Measurements from ENCODE around the gene CAPN13. TPM values are rescaled to one million over a fixed set of nuclear protein-coding genes. Genes with fewer than 3 reads are reported as not detected.

The CAPN13 gene
- total RNA-seq, 6 donors from 2014 or later: 9.4 to 46.1 (median 17.5) TPM

DNA sequence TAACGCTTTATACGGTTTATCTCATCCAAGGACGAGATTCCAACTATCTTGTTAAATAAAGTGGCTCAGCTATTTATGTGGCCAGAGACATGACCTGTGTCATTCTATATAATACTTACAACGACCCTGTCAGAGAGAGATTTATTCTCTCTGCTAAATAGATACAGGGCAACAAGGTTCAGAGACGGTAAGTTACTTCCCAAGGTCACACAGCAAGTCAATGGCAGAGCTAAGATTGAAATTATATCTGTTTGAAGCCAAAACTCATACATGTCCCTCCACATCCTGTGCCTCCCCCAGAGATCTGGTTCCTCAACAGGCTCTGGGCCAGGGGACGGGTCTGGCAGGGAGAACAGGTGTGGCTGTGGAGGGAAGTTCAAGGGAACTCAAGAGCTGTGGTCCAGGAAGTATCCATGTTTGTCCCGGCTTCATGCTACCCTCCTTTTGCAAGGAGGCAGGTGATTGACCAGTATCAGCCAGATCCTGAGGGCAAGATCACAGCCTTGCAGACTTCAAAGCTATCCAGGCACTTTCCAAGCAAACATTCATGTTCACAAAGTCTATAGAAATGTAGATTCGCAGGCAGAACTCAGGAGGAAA, 99.8 kb downstream of the CAPN13 start:
- Histone ChIP-seq H3K9me3 (peaks cover 0 to 5% (median 1%) of the 10 kb centered on the region in 4 donors), H3K36me3 (no peaks in the 10 kb centered on the region), H3K27me3 (no peaks in the 10 kb centered on the region), H3K4me3 (no peak overlapping the region), H3K27ac (no peak overlapping the region), H3K4me1 (peaks cover 0 to 7% (median 3%) of the 10 kb centered on the region in 4 donors)
- ATAC-seq (ENCODE audit: low FRiP score in 2 of 2) (no peak), DNase-seq (no peak)
- TF ChIP-seq, protein P1, sequence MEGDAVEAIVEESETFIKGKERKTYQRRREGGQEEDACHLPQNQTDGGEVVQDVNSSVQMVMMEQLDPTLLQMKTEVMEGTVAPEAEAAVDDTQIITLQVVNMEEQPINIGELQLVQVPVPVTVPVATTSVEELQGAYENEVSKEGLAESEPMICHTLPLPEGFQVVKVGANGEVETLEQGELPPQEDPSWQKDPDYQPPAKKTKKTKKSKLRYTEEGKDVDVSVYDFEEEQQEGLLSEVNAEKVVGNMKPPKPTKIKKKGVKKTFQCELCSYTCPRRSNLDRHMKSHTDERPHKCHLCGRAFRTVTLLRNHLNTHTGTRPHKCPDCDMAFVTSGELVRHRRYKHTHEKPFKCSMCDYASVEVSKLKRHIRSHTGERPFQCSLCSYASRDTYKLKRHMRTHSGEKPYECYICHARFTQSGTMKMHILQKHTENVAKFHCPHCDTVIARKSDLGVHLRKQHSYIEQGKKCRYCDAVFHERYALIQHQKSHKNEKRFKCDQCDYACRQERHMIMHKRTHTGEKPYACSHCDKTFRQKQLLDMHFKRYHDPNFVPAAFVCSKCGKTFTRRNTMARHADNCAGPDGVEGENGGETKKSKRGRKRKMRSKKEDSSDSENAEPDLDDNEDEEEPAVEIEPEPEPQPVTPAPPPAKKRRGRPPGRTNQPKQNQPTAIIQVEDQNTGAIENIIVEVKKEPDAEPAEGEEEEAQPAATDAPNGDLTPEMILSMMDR (IDR thresholded peaks at IDR 0.05): no peak
- TF ChIP-seq EP300 (IDR thresholded peaks at IDR 0.05) (no peak), POLR2A (IDR thresholded peaks at IDR 0.05) (no peak), POLR2AphosphoS5 (IDR thresholded peaks at IDR 0.05) (no peak)
- WGBS, 2 donors: 52 to 59% methylated on average over 8 of the region's 8 CpGs

DNA sequence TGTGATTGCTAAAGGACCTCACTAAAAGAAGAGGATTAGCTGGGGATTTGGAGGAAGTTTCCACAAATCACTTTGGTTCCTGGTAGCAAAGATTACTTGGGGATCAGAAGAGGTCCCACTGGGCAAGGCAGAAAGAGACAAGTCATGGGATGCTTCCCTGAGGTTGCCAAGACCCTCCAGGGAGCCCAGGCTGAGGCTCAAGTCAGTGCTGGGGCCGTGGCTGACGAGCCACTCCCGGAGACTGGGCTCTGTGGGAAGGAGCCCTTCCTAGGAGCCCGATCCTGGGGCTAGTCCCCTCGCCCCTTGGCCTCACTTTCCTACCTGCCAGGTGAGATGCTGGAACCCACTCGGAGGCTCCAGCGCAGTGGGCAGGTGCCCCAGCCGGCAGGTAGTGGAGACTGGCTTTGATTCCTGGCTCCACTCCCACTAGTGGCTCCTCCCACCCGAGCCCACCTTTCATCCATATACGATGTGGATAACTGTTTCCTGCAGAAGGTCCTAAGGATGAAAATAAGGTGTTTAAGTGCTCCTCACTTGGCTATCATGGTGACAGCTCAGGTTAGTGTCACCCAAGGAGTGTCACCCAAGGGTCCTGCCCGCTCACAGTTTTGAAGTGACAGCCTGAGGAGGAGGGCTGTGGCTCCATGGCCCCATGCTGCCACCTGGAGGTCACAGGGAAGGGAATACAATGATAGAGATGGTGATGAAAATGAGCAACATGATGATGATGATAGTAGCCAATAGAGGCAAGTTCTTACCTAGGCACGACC, 100.5 kb downstream of the CAPN13 start:
- H3K27me3 ChIP-seq: no peaks in the 10 kb centered on the region
- H3K36me3 ChIP-seq: no peaks in the 10 kb centered on the region
- DNase-seq: peak; percentile 56 to 62
- WGBS, 2 donors: 54 to 58% methylated on average over 11 to 12 of the region's 12 CpGs
- TF ChIP-seq EP300 (IDR thresholded peaks at IDR 0.05): no peak
- no peak for TF ChIP-seq POLR2AphosphoS5 (IDR thresholded peaks at IDR 0.05)
- no peak for TF ChIP-seq POLR2A (IDR thresholded peaks at IDR 0.05)
- TF ChIP-seq, protein P1 (IDR thresholded peaks at IDR 0.05): peak; percentile 57 to 80 (median 68)
- peak in 1 of 2 donors; percentile 66 for ATAC-seq (ENCODE audit: low FRiP score in 2 of 2)
- H3K27ac ChIP-seq: peak overlapping the region in 1 of 4 donors; percentile 24
- H3K9me3 ChIP-seq: peaks cover 6 to 10% (median 7%) of the 10 kb centered on the region in 4 donors
- peaks cover 0 to 7% (median 3%) of the 10 kb centered on the region in 4 donors for H3K4me1 ChIP-seq
- H3K4me3 ChIP-seq: no peak overlapping the region

DNA sequence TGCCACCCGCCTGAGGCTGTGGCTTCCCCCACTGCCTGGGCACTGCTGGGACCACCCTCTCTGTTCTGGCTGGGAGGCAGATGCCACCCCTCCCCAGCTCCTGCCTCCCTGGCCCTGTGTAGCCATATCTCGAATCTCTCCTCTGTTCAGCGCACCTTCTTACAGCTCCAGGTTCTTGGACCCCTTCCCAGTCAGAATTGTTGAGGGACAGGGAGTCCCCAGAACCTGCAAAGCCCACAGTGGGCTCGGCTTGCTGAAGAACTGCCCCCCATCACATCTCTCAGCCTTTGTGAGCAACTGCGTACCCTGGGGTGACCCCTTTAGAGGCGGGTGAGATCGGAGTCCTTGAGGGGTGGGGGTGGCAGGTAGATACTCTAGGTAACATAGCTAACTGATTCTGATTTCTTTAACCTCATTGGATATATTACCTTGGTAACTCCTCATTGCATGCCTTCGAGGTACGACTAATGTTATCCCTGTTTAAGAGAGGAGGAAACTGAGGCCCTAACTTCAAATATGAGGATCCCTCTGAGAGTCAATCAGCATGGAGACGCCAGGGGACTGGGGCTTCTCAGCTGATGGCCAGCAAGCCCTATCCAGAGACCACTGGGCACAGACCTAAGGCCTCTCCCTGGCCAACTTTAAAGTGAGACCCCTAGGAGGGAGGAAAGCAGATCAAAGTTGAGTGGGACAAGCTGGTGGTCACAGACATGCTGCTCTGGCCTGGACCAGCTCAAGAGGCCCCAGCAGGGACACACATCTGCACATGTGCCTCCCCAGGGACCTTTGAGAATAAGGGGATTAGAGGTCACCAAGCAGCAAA, 101.3 kb downstream of the CAPN13 start:
- Histone ChIP-seq H3K4me1 (peaks cover 0 to 7% (median 3%) of the 10 kb centered on the region in 4 donors), H3K27ac (peak overlapping the region in 1 of 4 donors; percentile 24), H3K27me3 (no peaks in the 10 kb centered on the region), H3K9me3 (peaks cover 8 to 14% (median 11%) of the 10 kb centered on the region in 4 donors), H3K4me3 (no peak overlapping the region), H3K36me3 (no peaks in the 10 kb centered on the region)
- TF ChIP-seq EP300 (IDR thresholded peaks at IDR 0.05) (no peak), POLR2AphosphoS5 (IDR thresholded peaks at IDR 0.05) (no peak), POLR2A (IDR thresholded peaks at IDR 0.05) (no peak)
- TF ChIP-seq, protein P1 (IDR thresholded peaks at IDR 0.05): no peak
- no peak for DNase-seq
- ATAC-seq (ENCODE audit: low FRiP score in 2 of 2): no peak
- 90 to 93% methylated on average over 10 of the region's 10 CpGs for WGBS, 2 donors

DNA sequence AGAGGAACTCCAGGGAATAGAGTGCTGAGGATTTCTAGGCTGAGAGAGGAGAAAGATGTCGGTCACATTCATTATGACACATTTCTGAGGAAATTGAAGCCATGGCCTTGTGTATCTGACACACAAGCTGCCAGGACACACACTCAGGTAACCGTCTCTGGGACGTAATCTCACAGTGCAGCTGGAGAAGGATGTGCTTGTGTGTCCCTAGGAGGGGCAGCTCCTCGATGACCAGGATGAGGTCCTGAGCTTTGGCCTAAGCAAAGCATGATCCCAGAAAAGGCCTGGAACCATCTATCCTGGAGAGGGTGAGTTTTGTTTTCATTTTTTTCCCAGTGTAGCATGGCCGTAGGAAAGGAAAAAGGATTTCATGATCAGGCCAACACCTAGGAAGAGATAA, 102.2 kb downstream of the CAPN13 start:
- WGBS, 2 donors: 83 to 87% methylated on average over 5 of the region's 5 CpGs
- Histone ChIP-seq H3K4me3 (no peak overlapping the region), H3K27ac (no peak overlapping the region), H3K36me3 (no peaks in the 10 kb centered on the region), H3K4me1 (peaks cover 0 to 7% (median 3%) of the 10 kb centered on the region in 4 donors), H3K27me3 (no peaks in the 10 kb centered on the region), H3K9me3 (peaks cover 8 to 14% (median 11%) of the 10 kb centered on the region in 4 donors)
- ATAC-seq (ENCODE audit: low FRiP score in 2 of 2) (no peak), DNase-seq (no peak)
- TF ChIP-seq POLR2AphosphoS5 (IDR thresholded peaks at IDR 0.05) (no peak), POLR2A (IDR thresholded peaks at IDR 0.05) (no peak), EP300 (IDR thresholded peaks at IDR 0.05) (no peak)
- TF ChIP-seq, protein P1 (IDR thresholded peaks at IDR 0.05): no peak

Data from upper lobe of left lung (tissue), 6 donors.